ENCODE data around the gene TBX4.
"Not testable (repeated sequence)": the region's sequence is repeated elsewhere in the genome, so short reads cannot be mapped to it uniquely, and the experiment has no call there.

The TBX4 gene

GRCh38 chr17:61524319-61524718, 72.1 kb downstream of the TBX4 start:
- DNase-seq (ENCODE audit: low read depth, low spot score) = no peak

DNA sequence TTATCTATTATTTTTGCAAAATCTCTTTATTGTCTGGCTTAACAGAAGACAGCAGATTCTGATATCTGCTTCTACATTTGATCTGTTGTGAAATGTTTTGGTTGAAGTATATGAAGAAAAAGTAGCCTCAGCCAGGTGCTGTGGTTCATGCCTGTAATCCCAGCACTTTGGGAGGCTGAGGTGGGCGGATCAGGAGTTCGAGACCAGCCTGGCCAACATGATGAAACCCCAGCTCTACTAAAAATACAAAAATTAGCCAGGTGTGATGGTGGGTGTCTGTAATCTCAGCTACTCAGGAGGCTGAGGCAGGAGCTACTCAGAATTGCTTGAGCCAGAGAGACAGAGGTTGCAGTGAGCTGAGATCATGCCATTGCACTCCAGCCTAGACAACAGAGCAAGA, 75.2 kb downstream of the TBX4 start:
- DNase-seq (ENCODE audit: low read depth, low spot score) = not testable (repeated sequence)

DNA sequence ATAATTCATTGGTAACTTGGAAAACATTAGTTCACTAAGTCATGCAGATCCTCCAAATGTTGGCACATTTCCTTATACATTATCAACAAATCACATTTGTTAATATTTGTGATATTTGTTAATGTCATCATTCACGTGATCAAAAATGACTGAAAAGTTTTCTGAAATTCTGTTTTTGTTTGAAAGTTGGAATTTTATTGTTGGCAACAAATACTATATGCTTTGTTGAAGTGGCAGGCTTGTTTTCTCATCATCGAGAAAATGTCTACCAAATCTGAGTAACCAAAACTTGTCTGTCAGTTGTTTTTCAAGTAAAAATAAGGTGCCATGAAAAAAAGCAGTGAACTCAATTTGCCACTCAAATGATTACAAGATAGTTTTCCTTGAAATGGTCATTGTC, 75.9 kb downstream of the TBX4 start:
- no peak for DNase-seq (ENCODE audit: low read depth, low spot score)

DNA sequence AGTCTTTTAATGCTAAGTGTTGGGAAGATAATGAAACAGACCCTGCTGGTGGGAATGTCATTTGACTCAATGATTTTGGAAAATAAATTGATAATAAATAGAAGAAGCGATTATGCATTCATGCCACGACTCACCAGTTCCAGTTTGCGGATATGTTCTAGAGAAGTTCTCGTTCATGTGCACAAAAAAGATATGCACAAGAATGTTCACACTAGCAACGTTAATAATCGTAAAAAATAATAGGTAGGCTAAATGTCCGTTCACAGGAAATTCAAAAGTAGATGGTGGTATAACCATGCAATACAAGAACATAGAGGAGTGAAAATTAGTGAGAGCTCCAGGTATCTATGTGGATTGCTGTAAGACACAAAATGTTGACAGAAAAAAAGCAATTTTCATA, 79.0 kb downstream of the TBX4 start:
- DNase-seq (ENCODE audit: low read depth, low spot score) = no peak

DNA sequence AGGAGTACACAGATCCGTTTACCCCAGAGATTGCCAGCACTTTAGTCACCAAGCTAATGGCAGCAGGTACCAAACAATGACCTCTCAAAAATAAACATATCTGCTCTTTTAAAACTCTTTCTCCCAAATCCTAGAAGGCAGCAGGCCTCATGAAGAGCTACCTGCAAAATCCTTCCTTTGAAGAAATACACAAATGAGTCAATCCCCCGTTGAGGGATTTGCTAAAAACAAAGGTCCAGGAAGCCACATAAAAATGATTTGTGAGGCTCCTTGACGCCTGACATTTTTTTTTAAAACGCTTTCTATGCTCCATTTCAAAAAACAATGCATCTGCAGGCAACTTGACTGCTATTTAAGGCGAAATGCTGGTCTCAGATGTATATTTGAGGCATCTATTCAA, 80.6 kb downstream of the TBX4 start:
- no peak for DNase-seq (ENCODE audit: low read depth, low spot score)

DNA sequence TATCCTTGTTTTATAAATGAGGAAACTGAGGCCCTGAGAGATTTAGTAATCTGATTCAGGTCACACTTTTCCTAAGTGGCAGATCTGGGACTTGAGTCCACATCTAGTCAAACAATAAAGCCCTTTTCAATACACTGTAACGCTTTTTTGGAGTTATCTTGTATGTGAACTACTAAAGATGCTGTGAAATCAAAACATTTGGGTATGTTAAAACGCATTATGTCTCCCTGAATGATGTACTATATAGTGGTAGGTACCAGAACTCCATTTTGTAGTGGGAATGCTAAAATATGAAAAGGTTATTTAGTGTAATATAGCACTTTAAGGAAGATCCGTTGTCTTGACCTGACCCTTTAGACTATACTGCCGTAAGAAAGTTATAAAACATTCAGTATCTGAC, 81.6 kb downstream of the TBX4 start:
- no peak for DNase-seq (ENCODE audit: low read depth, low spot score)

DNA sequence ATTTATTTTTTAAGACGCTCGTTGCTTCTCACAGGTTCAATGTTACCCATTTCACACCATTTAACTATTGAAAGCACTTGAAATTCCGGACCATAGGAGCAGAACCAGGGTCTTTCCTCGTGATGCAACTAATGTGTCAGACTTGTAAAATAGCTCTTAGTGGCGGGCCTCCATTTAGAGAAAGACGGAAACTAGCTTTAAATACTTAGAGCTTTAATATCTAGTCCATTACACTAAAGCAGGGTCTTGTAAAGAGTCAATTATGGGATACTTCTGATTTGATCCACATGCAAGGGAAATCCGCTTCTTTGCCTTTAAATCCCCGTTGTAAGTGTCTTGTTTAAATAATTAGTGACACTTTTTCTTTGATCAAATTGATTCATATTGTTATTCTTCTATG, 82.2 kb downstream of the TBX4 start:
- DNase-seq (ENCODE audit: low read depth, low spot score) = no peak

Data from brain pericyte (primary cell).